HG02852 (cell line): ENCODE results near the gene MAP3K13.

Experiments
- ATAC-seq: cut with Tn5 transposase; IDR thresholded peaks from one replicate; pipeline ENCODE4 v1.9.1; 2021; ENCODE audit warnings: mild to moderate bottlenecking, moderate library complexity; ENCODE audit not compliant: unreplicated experiment

The MAP3K13 gene

DNA sequence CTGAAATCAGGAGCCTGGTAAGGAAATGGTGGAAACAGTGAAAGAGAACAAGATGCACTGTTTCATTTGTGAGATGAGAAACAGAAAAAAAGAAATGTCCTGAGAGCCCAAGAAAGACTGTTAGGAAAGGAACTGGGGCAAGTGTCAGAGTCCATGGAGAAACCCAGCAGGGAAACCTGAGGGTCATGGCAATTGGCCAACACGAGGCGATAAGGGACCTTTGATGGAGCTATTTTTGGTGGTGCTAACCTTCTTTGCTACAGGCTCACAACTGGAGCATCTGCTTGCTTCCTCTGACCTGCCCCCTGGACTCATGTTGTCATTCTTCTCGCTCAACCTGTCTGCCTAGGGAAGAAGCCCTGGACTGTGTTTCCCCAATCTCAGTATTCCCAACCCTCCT, 140.1 kb downstream of the MAP3K13 start:
- ATAC-seq: no peak

DNA sequence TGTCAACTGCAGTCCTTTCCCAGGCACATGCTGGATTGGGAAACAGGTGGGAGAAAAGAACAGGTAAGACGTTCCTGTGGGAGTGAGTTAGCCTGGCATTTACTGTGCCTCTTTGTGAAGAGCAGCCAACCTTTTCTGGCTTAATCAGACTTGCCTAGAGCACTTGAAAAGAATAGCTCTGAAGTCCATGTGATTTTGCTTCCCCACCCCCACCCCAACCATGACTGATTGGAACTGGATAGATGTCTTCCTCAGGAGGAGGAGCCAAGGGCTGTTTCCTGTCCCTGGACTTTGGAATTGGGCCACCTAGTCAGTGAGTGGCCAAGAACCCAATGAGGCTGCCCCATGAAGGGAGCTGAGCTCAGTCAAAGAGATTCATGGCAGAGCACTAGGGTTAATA, 140.6 kb downstream of the MAP3K13 start:
- no peak for ATAC-seq

- ATAC-seq: no peak
Measured at GRCh38 chr3:185504636-185505035, 141.7 kb downstream of the MAP3K13 start.

DNA sequence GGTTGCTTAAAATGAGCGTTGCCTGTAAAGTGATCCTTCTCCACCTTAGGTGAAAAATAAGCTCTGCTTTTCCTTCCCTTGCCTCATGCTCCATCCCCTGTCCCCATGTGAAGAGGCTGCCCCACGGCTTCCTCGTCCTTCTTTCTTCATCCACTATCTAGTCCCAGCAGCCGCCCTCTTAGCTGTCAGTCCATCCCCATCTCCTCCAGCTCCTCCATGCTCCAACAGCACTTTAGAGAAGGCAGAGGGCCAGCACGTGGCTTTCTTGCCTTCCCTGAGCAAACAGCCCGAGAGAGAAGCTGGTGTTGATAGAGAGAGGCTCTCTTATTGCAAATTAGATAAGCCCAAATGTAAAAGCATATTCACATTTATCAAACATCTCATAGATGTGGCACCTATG, 144.9 kb downstream of the MAP3K13 start:
- ATAC-seq: no peak

DNA sequence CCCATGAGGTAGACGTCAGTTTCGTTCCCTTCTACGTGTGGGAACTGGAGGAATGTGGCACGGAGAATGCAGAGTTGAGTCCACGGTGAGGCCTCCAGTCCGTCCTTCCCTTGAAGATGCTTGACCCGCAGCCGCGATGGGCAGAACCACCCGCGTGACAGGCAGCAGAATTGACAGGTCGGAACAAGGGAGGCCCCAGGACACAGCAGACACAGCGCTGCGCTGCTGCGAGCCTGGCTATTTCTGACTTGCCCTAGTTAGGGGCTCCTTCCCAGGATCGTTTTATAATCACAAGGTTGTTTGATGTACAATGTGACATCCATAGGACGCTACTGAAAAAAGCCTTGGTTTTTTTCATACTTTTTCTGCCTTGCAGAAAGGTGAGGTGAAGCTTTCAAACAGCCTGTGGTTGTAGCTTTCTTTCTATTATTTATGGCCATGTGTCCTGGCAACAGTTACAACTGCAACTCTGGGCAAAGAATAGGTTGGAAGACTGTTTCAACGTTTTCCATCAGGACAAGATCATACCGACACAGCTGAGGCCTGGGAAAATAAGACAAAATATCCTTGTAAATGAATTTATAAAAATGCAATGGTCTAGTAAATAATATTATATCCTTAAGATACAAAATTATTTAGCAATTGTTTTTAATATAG, 145.5 kb downstream of the MAP3K13 start:
- no peak for ATAC-seq

- ATAC-seq: no peak
Measured at GRCh38 chr3:185511711-185512110, 148.8 kb downstream of the MAP3K13 start.

- ATAC-seq: peak; percentile 67
Measured at GRCh38 chr3:185517387-185518130, 154.6 kb downstream of the MAP3K13 start.

DNA sequence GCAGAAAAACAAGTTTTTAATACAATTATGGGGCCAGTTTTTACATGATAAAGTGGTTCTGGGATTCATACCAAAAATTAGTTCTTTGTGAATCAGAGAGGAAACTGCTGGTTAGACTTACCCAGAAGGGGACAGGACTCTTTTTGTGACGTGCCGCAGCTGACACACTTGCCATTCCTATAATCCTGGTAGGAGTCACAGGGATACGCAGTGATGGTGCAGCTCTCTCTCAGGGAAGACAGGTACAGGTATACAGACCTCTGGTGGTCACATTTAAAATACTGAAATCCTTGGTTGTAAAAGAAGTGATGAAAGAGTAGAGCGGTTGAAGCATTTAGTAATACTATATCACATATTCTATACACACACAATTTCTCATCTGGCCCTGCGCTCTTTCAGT, 156.1 kb downstream of the MAP3K13 start:
- no peak for ATAC-seq

DNA sequence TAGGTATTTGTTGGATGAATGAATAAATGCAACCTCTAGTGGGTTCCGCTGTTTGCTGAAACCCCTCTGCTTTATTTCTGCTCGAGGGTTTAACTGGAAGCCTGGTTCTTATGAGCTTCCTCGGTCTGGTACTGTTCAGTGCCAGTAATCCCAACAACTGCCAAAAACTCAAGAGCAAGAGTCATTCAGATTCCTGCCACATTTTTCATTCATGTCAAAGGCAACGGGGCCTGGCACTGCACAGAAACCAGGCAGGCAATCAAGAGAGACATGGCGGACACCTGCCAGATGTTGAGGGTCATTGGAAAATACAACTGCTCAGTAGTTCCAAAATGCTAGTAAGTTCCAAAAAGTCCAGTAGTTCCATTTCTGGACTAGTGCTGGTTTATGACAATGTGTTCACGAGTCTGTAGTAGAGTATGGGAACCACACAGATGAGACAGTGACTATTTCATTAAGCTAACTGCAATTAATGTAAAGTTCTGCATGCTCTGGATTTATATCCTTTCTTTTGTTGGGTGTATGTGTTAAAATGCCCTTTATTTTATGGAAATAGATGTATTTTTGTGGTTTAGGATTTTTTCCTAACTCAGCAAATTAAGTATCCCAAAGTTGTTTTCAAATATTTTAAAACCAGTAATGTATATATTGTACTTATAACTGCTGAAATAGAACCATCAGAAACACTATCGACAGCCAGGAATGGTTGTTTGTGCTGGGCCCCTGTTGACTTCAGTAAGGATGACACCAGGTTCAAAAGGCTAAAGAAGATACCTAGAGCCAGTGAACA, 158.6 kb downstream of the MAP3K13 start:
- ATAC-seq: no peak

DNA sequence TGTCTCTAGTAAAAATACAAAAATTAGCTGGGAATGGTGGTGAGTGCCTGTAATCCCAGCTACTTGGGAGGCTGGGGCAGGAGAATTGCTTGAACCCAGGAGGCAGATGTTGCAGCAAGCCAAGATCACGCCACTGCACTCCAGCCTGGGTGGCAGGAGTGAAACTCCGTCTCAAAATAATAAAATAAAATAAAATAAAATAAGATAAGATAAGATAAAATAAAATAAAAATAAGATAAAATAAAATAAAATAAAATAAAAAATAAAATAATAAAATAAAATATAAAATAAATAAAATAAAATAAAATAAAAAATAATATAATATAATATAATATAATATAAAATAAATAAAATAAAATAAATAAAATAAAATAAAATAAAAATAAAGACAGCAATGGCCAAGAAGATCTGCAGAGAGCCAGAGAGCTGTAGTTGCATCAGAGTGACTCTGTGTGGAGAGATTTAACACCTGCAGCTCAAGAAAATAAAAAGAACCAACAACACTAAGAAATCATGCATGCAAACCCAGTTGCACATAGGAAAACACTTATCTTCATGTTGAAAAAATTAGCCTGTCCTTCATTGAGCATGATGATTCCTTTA, 163.5 kb downstream of the MAP3K13 start:
- no peak for ATAC-seq

GRCh38 chr3:185527364-185527763, 164.4 kb downstream of the MAP3K13 start:
- no peak for ATAC-seq

DNA sequence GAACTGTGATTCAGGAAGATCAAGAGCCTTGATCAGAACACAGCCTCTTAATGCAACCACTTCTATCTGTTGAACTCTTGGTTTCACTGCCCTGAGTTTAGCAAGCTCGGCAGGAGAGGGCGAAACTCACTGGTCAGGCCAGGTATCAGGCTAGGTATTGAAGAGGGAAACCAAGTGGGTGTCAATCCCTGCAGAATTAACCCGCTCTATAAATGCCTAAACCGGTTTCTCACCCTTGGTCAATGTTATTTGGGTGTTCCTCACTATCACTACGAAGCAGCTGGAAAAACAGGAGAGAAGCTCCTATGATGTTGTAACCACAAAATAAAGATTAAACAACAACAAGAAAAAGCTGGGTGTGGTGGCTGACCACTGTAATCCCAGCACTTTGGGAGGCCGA, 165.6 kb downstream of the MAP3K13 start:
- no peak for ATAC-seq

DNA sequence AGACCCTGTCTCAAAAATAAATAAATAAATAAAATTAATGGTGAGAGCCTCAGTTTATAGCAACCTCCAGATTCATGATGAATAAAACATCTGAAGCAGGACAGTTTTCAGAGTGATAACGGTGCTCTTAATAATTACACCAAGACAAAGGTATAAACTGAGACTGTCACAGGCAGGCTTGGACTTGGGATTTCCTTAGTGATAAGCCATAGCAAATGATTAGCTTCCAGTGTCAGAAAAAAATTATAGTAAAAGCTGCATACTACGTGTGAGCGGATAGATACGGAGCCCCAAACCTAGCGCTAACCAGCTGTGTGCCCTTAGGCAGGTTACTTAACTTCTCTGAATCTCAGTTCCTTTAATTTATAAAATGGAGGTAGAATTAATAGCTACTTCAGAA, 167.9 kb downstream of the MAP3K13 start:
- ATAC-seq: no peak

- no peak for ATAC-seq
Measured at GRCh38 chr3:185532901-185533300, 170.0 kb downstream of the MAP3K13 start.

DNA sequence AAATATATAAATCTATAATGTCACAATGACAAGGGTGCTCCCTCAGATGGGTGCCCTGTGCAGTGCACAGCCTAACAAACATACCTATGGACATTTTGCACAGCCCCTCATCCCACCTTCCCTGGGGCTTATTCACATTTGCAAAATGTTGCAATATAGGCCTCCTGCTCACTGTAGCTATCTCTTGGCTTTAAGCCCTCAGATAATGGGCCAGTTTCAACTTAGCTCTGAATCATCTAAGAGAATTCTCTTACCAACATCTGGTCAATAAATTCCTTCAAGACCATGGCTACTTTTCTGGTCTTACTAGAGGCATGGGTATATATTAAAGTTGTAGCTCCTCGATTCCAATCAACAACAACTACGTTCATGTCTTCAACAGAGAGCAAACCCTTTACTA, 171.6 kb downstream of the MAP3K13 start:
- ATAC-seq: no peak

DNA sequence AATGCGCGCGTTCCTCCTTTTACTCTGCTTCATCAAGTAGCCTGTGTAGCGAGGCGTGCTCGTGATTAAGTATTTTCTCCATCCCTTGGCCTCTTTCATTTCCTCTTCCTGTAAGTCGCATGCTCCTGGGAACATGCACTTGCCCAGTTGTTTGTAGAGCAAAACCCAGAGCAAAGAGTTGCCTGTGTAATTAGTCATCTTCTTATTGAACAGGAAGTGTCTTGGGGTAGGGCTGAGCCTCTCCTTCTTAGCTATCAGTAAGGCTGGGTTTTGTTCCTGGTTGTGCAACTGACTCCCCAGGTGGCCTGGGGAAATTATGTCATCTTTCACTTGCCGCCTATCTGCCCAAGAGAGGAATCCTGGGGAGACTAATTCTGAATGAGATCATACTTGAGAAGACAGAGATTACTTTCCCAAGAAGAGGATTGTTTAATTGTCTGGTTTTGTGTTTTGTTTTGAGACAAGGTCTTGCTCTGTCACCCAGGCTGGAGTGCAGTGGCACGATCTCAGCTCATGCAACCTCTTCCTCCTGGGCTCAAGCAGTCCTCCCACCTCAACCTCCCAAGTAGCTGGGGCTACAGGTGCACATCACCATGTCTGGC, 174.5 kb downstream of the MAP3K13 start:
- ATAC-seq: peak; percentile 98
